Liver (tissue), 9 donors: Measurements from ENCODE around the gene INIP. TPM values are rescaled to one million over a fixed set of nuclear protein-coding genes. Genes with fewer than 3 reads are reported as not detected.

Experiments used
- DNase-seq: peaks from one replicate; pipeline ENCODE4 v3.0.0-alpha.2; 2017; ENCODE audit warnings: low spot score
- H3K27ac ChIP-seq, 2 donors: one replicate each; pipeline ENCODE4 v1.7.0; 2013; ENCODE audit warnings: inconsistent platforms in 2 of 2, low read length in 2 of 2, control low read depth in 1 of 2, low read depth in 1 of 2, mild to moderate bottlenecking in 1 of 2
- H3K27me3 ChIP-seq, 4 donors: one replicate each; pipeline versions ENCODE4 v1.6.1 to v1.7.0; 2013; ENCODE audit warnings: low read length in 3 of 4, inconsistent platforms in 1 of 4, mild to moderate bottlenecking in 1 of 4, moderate library complexity in 1 of 4; ENCODE audit not compliant: control insufficient read depth in 4 of 4, insufficient read depth in 4 of 4
- H3K36me3 ChIP-seq, 4 donors: one replicate each; pipeline versions ENCODE4 v1.6.1 to v1.7.0; 2013; ENCODE audit warnings: low read length in 3 of 4, mild to moderate bottlenecking in 3 of 4, low read depth in 1 of 4, moderate library complexity in 1 of 4; ENCODE audit not compliant: control insufficient read depth in 4 of 4, insufficient read depth in 3 of 4
- H3K4me1 ChIP-seq, 4 donors: one replicate each; pipeline versions ENCODE4 v1.6.1 to v1.7.0; 2013; ENCODE audit warnings: low read length in 3 of 4, mild to moderate bottlenecking in 3 of 4, moderate library complexity in 1 of 4; ENCODE audit not compliant: control insufficient read depth in 4 of 4, insufficient read depth in 4 of 4
- H3K4me3 ChIP-seq, 3 donors: one replicate each; pipeline versions ENCODE4 v1.6.1 to v1.7.0; 2013; ENCODE audit warnings: low read length in 3 of 3, control low read depth in 1 of 3, low read depth in 1 of 3, mild to moderate bottlenecking in 1 of 3
- H3K9ac ChIP-seq, 2 donors: one replicate each; pipeline ENCODE4 v1.7.0; 2013; ENCODE audit warnings: low read length in 2 of 2, mild to moderate bottlenecking in 2 of 2, moderate library complexity in 2 of 2, control low read depth in 1 of 2, low read depth in 1 of 2
- H3K9me3 ChIP-seq, 4 donors: one replicate each; pipeline versions ENCODE4 v1.6.1 to v1.7.0; 2013; ENCODE audit warnings: low read length in 3 of 4; ENCODE audit not compliant: control insufficient read depth in 4 of 4
- EGR1 ChIP-seq, 2 donors: IDR thresholded peaks; 2 replicates each; pipeline ENCODE4 v1.6.1; 2016 to 2018; ENCODE audit warnings: antibody characterized with exemption in 2 of 2, low read depth in 2 of 2
- FOXA2 ChIP-seq: IDR thresholded peaks from 2 replicates; pipeline ENCODE4 v1.6.1; 2016; ENCODE audit warnings: antibody characterized with exemption
- HNF4G ChIP-seq: IDR thresholded peaks from 2 replicates; pipeline ENCODE4 v1.6.1; 2016; ENCODE audit warnings: antibody characterized with exemption
- JUND ChIP-seq, 2 donors: IDR thresholded peaks; 2 replicates each; pipeline ENCODE4 v1.6.1; 2016; ENCODE audit warnings: antibody characterized with exemption in 2 of 2
- RXRA ChIP-seq, 2 donors: IDR thresholded peaks; 2 replicates each; pipeline ENCODE4 v1.6.1; 2017 to 2018; ENCODE audit warnings: antibody characterized with exemption in 2 of 2, mild to moderate bottlenecking in 1 of 2
- SP1 ChIP-seq: IDR thresholded peaks from 2 replicates; pipeline ENCODE4 v1.6.1; 2018; ENCODE audit warnings: antibody characterized with exemption, mild to moderate bottlenecking
- TAF1 ChIP-seq: conservative IDR thresholded peaks from 2 replicates; pipeline ENCODE4 v1.6.1; 2016; ENCODE audit warnings: antibody characterized with exemption, mild to moderate bottlenecking
- WGBS: extraction: QIAGEN DNeasy Blood & Tissue Kit; methylation state at CpG from one replicate; pipeline ENCODE4 v1.1.7; 2013; 5-methylcytosine and 5-hydroxymethylcytosine counted together
- polyA plus RNA-seq, 2 donors: library from polyadenylated mRNA; stranded (reverse) in 1 of 2; unstranded in 1 of 2; fragments of 200-250 nt in 1 of 2; fragments of >200 nt in 1 of 2; fragmentation: Nextera tagmentation in 1 of 2; extraction: Ambion mirVana in 1 of 2; gene quantifications; one replicate each; pipeline versions ENCODE4 v1.2.1 to v1.2.3, GENCODE V29; 2013 to 2015
- total RNA-seq, 2 donors: library from RNA; depleted of rRNA; stranded (reverse); fragments of >200 nt; gene quantifications; one replicate each; pipeline ENCODE4 v1.2.3, GENCODE V29; 2014
- TF ChIP-seq, protein P1 (sequence below): IDR thresholded peaks from 2 replicates; pipeline ENCODE4 v1.6.1; 2016; ENCODE audit warnings: antibody characterized with exemption
- TF ChIP-seq, protein P2 (sequence below): IDR thresholded peaks from 2 replicates; pipeline ENCODE4 v1.6.1; 2016; ENCODE audit warnings: antibody characterized with exemption, mild to moderate bottlenecking
- donor health status: healthy.
- donor health status: healthy.
- donor health status: healthy.
- donor health status: healthy.
- donor health status: healthy.

The INIP gene
- total and polyA plus RNA-seq, 4 donors: 6.2 to 13.3 (median 10.2) TPM

DNA sequence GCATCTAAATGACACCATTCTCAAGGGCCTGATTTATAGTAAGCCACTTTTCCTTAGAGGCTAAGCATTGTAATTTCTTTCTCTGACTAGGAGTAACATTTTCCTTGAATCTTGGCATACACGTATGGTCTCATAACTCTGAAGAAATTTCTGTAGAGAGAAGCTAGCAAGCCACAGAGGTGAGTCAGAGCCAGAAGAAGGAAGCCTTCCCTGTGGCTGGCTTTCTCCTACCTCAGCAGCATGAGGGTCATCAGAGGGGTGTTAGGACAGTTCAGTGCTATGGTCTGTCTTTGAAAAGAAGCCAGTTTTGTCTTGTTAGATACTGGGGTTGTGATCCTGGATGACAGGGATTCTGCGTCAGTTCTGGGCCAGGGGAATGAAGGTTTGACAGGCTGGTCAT lies 35.8 kb upstream of the INIP start (continued):
- TF ChIP-seq, protein P1, sequence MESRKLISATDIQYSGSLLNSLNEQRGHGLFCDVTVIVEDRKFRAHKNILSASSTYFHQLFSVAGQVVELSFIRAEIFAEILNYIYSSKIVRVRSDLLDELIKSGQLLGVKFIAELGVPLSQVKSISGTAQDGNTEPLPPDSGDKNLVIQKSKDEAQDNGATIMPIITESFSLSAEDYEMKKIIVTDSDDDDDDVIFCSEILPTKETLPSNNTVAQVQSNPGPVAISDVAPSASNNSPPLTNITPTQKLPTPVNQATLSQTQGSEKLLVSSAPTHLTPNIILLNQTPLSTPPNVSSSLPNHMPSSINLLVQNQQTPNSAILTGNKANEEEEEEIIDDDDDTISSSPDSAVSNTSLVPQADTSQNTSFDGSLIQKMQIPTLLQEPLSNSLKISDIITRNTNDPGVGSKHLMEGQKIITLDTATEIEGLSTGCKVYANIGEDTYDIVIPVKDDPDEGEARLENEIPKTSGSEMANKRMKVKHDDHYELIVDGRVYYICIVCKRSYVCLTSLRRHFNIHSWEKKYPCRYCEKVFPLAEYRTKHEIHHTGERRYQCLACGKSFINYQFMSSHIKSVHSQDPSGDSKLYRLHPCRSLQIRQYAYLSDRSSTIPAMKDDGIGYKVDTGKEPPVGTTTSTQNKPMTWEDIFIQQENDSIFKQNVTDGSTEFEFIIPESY: no peak
- TF ChIP-seq FOXA2 (no peak), JUND (IDR thresholded peaks at IDR 0.05) (no peak), TAF1 (no peak)

DNA sequence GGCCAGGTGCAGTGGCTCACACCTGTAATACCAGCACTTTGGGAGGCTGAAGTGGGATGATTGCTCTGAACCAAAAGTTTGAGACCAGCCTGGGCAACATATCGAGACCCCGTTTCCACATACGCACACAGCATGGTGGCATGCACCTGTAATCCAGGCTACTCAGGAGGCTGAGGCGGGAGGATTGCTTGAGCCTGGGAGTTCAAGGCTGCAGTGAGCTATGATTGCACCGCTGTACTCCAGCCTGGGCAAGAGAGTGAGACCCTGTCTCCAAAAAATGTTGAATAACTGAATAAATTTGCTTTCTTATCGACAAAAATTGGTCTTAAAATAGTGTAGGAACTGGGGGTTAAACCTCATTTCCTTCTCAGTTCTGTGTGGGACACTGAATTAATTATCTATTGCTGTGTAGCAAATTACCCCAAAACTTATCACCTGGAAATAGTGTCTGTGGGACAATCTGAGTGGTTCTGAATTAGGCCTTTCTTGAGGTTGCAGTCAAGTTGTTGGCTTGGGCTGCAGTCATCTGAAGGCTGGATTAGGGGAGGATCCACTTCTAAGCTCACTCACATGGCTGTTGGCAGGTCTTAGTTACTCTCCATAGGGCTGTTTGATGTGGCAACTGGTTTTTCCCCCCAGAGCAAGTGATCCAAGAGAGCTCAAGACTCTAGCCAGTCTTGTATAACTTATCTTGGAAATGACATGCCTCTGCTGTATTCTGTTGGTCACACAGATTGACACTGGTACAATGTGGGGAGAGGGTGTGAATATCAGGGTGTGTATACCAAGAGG lies 34.6 kb upstream of the INIP start:
- Histone ChIP-seq H3K9ac (no peak overlapping the region), H3K4me3 (no peak overlapping the region), H3K4me1 (peaks cover 11 to 36% (median 25%) of the 10 kb centered on the region in 4 donors), H3K27me3 (no peaks in the 10 kb centered on the region), H3K9me3 (no peaks in the 10 kb centered on the region), H3K27ac (no peak overlapping the region), H3K36me3 (no peaks in the 10 kb centered on the region)
- WGBS: 80% methylated on average over 6 of the region's 6 CpGs
- TF ChIP-seq SP1 (no peak), JUND (IDR thresholded peaks at IDR 0.05) (no peak), HNF4G (no peak)
- no peak for DNase-seq

GRCh38 chr9:112751056-112751795 lies 33.3 kb upstream of the INIP start:
- H3K27ac ChIP-seq: peak overlapping the region; percentile 54 to 78
- under 1% methylated on average over 49 of the region's 49 CpGs for WGBS
- H3K4me3 ChIP-seq: peak overlapping the region; percentile 71 to 96 (median 95)
- H3K27me3 ChIP-seq: no peaks in the 10 kb centered on the region
- peaks cover 11 to 36% (median 25%) of the 10 kb centered on the region in 4 donors for H3K4me1 ChIP-seq
- no peaks in the 10 kb centered on the region for H3K9me3 ChIP-seq
- TF ChIP-seq, protein P2, sequence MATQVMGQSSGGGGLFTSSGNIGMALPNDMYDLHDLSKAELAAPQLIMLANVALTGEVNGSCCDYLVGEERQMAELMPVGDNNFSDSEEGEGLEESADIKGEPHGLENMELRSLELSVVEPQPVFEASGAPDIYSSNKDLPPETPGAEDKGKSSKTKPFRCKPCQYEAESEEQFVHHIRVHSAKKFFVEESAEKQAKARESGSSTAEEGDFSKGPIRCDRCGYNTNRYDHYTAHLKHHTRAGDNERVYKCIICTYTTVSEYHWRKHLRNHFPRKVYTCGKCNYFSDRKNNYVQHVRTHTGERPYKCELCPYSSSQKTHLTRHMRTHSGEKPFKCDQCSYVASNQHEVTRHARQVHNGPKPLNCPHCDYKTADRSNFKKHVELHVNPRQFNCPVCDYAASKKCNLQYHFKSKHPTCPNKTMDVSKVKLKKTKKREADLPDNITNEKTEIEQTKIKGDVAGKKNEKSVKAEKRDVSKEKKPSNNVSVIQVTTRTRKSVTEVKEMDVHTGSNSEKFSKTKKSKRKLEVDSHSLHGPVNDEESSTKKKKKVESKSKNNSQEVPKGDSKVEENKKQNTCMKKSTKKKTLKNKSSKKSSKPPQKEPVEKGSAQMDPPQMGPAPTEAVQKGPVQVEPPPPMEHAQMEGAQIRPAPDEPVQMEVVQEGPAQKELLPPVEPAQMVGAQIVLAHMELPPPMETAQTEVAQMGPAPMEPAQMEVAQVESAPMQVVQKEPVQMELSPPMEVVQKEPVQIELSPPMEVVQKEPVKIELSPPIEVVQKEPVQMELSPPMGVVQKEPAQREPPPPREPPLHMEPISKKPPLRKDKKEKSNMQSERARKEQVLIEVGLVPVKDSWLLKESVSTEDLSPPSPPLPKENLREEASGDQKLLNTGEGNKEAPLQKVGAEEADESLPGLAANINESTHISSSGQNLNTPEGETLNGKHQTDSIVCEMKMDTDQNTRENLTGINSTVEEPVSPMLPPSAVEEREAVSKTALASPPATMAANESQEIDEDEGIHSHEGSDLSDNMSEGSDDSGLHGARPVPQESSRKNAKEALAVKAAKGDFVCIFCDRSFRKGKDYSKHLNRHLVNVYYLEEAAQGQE: peak; percentile 14
- no peak for TF ChIP-seq RXRA (IDR thresholded peaks at IDR 0.05)
- peak overlapping the region; percentile 72 to 83 for H3K9ac ChIP-seq
- H3K36me3 ChIP-seq: no peaks in the 10 kb centered on the region
- peak; percentile 61 for DNase-seq

DNA sequence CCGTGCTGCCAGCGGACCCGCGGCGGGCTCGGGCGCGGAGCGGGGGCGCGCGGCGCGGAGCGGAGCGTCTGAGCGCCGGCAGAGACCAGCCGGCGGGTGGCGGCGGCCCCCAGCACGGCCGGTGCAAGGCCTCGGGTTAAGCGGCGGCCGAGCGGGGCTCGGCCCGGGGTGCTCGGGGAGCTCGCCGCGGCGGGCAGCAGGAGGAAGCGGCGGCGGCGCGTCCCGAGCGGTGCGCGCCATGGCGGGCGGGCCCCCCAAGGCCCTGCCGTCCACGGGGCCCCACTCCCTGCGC lies 32.8 kb upstream of the INIP start:
- under 1% methylated on average over 50 of the region's 50 CpGs for WGBS
- no peaks in the 10 kb centered on the region for H3K36me3 ChIP-seq
- H3K4me3 ChIP-seq: peak overlapping the region; percentile 71 to 96 (median 95)
- H3K27me3 ChIP-seq: no peaks in the 10 kb centered on the region
- H3K4me1 ChIP-seq: peaks cover 10 to 35% (median 23%) of the 10 kb centered on the region in 4 donors
- no peaks in the 10 kb centered on the region for H3K9me3 ChIP-seq
- no peak for DNase-seq
- TF ChIP-seq EGR1 (IDR thresholded peaks at IDR 0.05; ENCODE audit: low read depth in 2 of 2): no peak
- TF ChIP-seq HNF4G: no peak
- TF ChIP-seq, protein P2: no peak
- peak overlapping the region; percentile 54 to 78 for H3K27ac ChIP-seq
- H3K9ac ChIP-seq: peak overlapping the region in 1 of 2 donors; percentile 83
